CD1c-positive myeloid dendritic cell (primary cell): ENCODE data around the gene MUC2.

Experiments
- DNase-seq: peaks from one replicate; pipeline ENCODE4 v3.0.0-alpha.2; 2016; ENCODE audit errors: extremely low spot score

Gene MUC2

GRCh38 chr11:1074244-1075221 is at the start of gene MUC2:
TSS of gene MUC2 (plus strand) at chr11:1074874.
- DNase-seq = no peak

DNA sequence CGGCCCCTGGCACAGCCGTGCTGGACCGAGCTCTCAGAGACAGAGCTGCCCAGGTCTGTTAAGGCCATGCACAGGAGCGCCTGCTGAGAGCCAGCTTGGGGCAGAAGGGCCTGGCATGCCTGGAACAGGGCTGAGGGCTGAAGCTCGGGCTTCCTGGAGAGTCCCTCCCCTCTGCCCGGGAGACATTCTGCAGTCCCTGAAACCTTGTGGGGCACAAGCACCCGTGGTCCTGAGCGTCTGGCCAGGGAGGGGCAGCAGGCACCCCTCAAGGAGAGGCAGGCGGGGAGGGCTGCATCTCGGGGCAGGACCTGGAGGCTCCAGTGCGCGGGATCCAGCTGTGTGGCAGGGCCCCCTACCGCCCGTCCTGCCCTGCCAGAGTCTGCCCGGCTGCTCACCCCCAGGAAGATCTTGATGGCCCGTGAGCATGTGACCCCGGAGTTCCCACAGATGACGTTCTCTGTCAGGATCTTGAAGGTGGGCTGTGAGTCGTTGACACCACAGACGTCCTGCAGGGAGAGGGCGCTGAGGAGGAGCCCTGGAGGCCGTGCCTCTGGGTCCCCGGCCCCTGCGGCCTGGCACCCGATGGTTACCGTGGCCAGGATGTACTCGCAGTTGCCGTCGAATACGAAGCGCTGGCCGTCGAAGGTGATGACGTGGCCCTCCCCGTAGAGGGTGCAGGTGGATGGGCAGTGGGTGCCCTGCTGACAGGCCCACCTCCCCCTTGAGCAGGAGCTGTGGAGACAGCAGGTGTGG is 49.1 kb upstream of the MUC2 start:
- no peak for DNase-seq

GRCh38 chr11:1026163-1026450 is 48.6 kb upstream of the MUC2 start:
- DNase-seq = no peak

- DNase-seq = no peak
Measured at GRCh38 chr11:1026641-1027482, 47.8 kb upstream of the MUC2 start.

DNA sequence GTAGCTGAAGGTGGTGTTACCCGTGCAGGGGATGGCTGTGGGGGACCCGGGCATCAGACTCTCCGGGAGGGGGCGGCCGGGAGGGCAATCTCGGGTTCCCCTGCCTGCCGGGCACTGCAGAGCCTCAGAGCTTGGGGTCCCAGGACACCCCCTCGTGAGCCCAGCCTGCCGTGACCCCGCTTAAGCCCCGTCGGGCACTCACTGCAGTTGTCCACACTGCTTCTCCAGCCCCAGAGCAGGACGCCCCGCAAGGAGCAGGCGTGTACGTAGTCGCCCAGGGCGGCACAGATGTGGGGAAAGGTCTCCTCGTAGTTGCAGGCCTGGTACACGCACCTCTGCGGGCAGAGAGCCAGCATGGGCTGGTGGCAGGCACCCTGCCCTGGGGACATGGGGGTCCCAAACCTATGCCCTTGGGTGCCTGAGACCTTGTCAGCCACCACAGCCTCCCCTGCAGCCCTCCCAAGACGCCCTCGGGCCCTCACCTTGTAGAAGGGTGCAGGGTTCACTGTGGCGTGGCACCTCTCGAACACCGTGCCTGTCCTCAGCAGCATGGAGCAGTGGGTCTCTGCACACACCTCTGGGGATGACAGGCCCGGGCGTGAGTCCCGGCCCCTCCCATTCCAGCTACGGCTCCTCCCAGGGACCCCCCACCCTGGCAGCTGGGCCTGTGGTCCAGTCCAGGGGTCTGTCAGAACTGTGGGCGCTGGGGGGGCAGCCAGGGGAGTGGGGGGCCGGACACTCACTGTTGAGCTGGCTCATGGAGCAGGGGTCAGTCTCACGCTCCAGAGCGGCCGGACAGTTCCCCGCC is 47.0 kb upstream of the MUC2 start:
- no peak for DNase-seq

DNA sequence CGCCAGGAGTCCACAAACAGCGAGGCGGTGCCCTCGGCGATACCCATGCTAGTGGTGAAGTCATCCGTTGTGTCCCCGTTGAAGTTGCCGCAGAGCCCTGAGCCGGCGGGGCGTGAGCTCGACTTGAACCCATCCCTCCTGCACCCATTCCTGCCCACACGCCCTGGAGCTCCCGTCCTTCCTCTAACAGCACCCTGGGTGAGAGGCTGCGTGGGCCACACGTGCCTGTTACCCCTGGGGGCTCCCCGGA is 46.5 kb upstream of the MUC2 start:
- no peak for DNase-seq

DNA sequence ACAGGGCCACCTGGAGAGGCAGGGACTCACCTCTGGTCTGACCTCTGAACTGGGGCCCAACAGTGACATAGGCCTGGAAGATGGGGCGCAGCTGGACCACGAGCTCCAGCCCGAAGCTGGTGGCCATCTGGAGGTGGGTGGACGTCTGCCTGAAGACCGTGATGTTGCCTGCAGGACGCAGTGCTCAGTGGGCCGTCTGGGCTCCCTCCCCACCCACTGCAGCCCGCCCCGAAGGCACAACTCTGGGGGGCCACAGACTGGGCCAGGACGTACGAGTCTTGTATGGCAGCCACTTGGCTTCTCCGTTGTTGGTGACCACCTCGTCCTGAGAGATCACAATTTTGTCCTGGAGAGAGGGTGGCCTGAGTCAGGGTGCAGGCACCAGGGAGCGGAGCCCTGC is 46.1 kb upstream of the MUC2 start:
- no peak for DNase-seq

DNA sequence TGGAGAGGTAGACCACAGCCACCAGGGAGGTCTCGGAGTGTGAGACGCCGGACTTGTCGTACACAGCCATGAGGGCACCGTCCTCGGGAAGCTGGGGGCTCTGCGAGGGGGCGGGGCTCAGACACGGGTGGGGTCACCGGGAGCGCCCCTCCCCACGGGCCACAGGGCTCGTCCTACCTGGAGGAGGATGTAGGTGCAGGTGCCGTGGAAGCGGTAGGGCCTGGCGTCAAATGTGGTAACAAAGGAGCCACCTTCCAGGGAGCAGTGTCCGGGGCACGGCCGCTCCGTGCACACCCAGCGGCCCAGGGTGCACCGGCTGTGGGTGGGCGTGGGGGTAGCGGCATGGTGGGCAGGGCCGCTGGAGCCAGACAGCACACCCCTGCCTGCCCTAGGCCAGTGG is 45.6 kb upstream of the MUC2 start:
- no peak for DNase-seq

- no peak for DNase-seq
Measured at GRCh38 chr11:1029654-1030053, 45.0 kb upstream of the MUC2 start.

DNA sequence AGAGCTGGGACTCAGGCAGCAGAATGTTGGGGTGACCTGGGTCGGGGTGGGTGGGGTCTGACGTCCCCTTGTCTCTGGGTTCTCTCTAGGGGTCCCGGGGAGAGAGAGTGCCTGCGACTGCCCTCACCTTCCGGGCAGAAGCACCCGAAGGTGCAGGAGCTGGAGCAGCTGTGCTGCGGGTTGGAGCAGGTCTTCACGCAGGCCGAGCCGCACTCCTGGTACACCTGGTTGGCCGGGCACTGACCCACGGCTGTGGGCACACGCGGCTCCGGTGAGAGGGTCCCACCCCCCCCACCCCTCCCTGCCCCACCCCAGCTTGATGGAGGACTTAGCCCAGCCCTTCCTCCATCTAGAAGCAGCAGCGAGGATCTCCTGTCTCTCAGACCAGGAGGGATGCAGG is 44.6 kb upstream of the MUC2 start:
- no peak for DNase-seq

GRCh38 chr11:1030556-1030955 is 44.1 kb upstream of the MUC2 start:
- no peak for DNase-seq

DNA sequence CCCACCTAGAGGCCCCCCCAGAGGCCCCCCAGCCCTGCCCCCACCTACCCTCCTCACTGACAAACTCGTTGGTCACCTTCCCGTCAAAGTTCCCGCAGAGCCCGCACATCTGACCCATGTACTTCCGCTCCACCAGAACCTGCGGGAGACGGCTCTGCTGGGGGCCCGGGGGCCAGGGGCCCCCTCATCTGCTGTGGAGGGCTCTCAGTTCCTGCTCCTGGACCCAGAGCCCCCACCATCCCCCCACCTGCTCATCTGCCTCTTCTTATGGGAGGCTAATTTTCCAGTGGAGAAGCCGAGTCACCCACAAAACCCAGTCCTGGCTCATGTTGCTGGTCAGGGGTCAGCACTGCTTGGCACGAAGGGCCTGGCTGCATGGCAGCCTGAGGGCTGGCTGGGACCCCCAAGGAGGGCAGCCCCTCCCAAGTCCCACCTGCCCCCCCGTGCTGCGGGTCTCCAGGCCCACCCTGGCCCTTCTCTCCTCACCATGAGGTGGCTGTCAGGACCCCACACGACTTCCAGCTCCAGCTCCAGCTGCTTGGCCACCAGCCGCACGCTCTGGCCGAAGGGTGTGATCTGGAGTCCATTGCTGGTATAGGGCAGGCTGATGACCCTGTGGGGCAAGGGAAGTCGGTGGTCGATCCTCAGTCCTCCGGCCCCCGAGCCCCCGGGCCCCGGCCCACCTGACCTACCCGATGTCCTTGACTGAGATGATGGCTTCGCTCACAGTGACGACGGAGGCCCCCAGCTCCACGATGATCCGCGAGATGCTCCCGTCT is 43.4 kb upstream of the MUC2 start:
- no peak for DNase-seq

DNA sequence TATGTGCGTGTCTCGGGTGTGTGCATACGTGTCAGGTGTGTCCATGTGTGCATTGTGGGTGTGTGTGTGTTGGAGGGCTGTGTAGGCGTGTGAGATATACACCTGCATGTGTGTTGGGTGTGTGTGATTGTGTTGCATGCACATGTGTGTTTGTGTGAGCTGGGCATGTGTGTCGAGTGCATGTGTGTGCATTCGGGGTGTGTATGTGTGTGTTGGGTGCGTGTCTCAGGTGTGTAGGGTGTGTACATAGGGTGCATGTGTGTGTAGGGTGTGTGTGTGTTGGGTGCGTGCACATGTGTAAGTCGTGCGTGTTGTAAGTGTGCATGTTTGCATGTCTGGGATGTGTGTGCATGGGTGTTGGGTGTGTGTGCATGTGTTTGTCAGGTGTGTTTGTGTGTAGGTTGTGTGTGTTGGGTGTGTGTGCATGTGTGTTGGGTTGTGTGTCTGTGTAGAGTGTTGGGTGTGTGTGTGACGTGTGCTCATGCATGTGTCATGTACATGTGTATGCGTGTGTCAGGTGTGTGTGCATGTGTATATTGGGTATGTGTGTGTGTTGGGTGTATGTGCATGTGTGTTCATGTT is 42.3 kb upstream of the MUC2 start:
- no peak for DNase-seq

DNA sequence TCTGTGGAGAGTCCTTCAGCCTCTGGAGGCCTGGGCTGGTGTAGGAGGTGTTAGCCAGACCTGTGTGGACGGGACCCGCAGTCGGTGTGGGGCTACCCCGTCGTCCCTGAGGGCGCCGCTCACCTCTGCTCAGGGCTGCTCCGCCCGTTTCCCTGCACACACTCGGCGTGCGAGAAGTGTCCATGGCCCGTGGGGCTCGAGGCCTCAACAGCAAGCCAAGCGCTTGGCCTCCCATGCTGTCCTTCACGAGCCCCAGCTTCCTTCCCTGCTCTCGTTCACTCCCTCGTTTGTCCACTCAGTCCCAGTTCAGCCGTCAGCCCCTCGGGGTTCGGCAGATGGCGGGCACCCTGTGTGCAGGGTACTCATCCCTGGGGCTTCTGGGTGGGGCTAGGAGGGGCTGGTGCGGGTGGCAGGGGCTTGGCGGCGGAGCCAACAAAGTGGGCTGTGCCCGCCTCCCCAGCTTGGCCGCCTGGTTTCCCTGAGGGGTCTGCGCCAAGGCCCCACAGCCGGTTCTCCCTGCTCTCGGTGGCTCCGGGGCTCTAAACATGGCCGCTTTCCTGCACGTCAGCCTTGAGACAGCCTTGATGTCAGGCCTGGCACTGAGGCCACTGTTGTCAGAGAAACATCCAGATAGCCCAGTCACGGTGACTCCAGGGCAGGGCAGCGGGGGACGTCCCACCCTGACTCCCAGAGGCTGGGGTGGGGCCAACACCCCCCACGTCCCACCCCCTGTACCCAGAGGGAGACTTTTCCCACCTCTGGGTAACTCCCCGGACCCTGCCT is 41.5 kb upstream of the MUC2 start:
- no peak for DNase-seq

DNA sequence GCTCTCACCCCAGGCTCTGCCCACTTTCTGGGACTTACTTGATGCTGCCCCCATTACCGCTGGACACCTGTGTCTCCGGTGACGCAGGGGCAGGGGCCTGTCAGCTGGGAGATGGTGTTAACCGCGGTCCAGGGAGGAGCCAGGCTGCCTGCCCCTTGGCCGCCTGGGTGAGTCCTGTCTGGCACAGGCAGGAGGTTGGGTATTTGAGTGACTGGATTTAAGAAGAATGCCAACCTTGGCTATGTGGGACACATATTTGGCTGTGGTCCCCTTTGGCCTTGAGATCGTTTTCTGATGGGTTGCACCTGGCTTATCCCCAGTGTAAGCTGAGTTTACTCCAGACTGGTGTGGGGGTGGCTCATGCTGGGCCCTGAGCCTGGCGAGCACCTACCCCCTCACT is 40.7 kb upstream of the MUC2 start:
- no peak for DNase-seq

GRCh38 chr11:1034456-1035295 is 40.0 kb upstream of the MUC2 start:
- no peak for DNase-seq

GRCh38 chr11:1035577-1036283 is 38.9 kb upstream of the MUC2 start:
- no peak for DNase-seq

DNA sequence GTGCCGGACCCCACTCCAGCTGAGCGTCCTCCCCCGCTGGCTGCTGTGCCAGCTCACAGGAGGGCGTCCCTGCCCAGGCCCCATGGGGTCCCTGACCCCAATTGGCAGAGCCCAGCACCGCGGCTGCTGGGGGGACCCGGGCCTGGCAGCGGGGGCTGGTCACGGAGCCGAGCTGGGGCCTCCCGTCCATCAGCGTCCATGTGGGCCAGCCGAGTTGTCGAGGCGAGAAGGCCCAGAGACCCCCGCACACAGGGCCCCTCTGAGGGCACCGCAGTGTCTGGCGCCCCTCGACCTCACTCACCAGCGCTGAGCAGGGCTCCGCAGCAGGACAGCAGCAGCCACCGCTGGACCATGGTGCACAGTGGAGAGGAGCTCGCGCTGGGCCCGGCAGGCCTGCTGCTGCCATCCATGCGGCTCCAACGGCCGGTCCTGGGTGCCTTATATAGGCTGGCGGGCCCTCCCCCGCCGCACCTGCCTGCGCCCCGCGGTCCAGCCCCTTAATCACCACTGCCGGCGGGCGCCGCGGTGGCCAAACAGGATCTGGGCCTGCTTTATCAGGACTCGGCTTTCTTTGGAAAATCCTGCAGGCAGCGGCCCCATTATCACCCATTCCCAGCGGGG is 38.3 kb upstream of the MUC2 start, which contains the start of gene MUC6:
Gene MUC6 (minus strand): TSS at position 416 of the 621 bp plus-strand sequence. CDS start 63 bp downstream, at position 353.
- no peak for DNase-seq
